AG10803 (cell line): Measurements from ENCODE around the gene LSM14B.

Experiments used
- DNase-seq: peaks from one replicate; pipeline ENCODE4 v3.0.0; 2010; ENCODE audit warnings: low read depth
- H3K4me3 ChIP-seq: 2 replicates; pipeline ENCODE4 v1.5.1; 2011; ENCODE audit warnings: mild to moderate bottlenecking, low read length, control low read depth
- TF ChIP-seq, protein P1 (sequence below): conservative IDR thresholded peaks from 2 replicates; pipeline ENCODE4 v1.5.1; 2011; ENCODE audit warnings: mild to moderate bottlenecking, low read length, control low read depth, inconsistent platforms

The LSM14B gene

DNA sequence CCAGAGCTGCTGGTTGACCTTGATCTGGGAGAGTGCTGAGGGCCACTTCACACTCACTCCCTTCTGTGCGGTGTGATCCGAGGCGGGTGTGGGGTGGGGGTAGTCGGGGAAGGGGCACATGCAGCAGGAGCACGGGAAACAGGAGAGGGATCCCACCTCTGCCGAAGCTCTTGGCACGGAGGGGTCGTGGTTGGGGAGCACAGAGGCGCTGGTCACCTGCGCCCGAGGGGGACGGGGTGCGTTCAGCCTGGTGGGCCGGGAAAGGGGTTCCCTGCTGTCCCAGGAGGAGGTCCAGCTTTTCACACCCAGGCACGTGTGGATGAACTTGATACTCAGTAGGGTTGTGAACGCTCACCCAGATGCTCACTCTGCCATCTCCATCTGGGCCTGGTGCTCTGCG lies 38.6 kb downstream of the LSM14B start:
- TF ChIP-seq, protein P1, sequence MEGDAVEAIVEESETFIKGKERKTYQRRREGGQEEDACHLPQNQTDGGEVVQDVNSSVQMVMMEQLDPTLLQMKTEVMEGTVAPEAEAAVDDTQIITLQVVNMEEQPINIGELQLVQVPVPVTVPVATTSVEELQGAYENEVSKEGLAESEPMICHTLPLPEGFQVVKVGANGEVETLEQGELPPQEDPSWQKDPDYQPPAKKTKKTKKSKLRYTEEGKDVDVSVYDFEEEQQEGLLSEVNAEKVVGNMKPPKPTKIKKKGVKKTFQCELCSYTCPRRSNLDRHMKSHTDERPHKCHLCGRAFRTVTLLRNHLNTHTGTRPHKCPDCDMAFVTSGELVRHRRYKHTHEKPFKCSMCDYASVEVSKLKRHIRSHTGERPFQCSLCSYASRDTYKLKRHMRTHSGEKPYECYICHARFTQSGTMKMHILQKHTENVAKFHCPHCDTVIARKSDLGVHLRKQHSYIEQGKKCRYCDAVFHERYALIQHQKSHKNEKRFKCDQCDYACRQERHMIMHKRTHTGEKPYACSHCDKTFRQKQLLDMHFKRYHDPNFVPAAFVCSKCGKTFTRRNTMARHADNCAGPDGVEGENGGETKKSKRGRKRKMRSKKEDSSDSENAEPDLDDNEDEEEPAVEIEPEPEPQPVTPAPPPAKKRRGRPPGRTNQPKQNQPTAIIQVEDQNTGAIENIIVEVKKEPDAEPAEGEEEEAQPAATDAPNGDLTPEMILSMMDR, result no peak
- no peak overlapping the region for H3K4me3 ChIP-seq
- no peak for DNase-seq

GRCh38 chr20:62161347-62161746 lies 39.1 kb downstream of the LSM14B start:
- no peak for DNase-seq
- no peak overlapping the region for H3K4me3 ChIP-seq
- TF ChIP-seq, protein P1, result no peak

GRCh38 chr20:62162765-62163484 lies 40.6 kb downstream of the LSM14B start:
- no peak overlapping the region for H3K4me3 ChIP-seq
- TF ChIP-seq, protein P1, result no peak
- DNase-seq, result no peak

- no peak for DNase-seq
- H3K4me3 ChIP-seq, result no peak overlapping the region
- TF ChIP-seq, protein P1, result no peak
Observed at GRCh38 chr20:62163485-62163865, 41.2 kb downstream of the LSM14B start.

- TF ChIP-seq, protein P1, result no peak
- no peak overlapping the region for H3K4me3 ChIP-seq
- no peak for DNase-seq
Observed at GRCh38 chr20:62163986-62164762, 41.9 kb downstream of the LSM14B start.

DNA sequence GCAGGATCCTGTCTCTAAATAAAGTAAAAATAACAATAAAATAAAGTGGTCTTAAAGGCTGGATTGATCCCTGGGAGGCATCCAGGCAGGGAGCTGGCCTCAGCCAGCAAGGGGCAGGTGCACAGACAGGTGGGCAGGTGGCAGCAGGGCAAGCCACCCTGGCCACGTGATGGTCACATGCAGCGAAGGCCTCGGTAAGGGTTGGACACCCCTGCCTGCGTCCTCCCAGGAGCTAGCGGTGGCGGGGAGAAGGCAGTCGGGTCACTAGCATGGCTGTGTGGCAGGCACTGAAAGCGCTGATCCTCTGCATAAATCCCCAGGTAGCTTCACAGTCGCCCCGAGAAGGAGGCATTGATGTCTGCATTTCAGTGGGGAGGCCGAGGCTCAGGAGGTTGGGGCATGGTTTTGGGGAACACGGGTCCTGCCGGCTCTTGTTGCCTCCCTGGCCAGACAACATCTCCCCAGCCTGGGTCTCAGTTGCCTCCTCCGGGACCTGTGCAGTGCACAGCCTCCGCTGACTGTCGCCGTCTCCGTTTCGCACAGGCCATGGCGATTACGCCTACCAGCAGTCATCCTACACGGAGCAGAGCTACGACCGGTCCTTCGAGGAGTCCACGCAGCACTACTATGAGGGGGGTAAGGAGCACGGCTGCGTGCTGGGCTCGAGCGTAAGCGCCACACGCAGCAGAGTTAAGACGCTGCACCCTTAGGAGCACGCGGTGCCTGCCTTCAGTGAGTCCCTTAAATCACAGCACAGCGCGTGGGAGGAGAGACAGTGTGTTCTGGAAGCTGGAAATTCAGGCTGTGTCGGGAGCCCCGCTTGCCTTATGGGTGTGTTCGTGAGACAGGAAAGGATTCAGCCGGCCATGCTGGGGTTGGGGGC lies 42.8 kb downstream of the LSM14B start:
- TF ChIP-seq, protein P1, result no peak
- no peak for DNase-seq
- no peak overlapping the region for H3K4me3 ChIP-seq
